HG03571 (cell line): Measurements from ENCODE around the gene NRAP.

Experiments used
- ATAC-seq: cut with Tn5 transposase; IDR thresholded peaks from one replicate; pipeline ENCODE4 v1.9.1; 2021; ENCODE audit not compliant: unreplicated experiment

The NRAP gene

GRCh38 chr10:113643183-113643582 is 20.7 kb downstream of the NRAP start:
- no peak for ATAC-seq

- ATAC-seq, result no peak
These were observed 22.1 kb downstream of the NRAP start for GRCh38 chr10:113641702-113642101.

DNA sequence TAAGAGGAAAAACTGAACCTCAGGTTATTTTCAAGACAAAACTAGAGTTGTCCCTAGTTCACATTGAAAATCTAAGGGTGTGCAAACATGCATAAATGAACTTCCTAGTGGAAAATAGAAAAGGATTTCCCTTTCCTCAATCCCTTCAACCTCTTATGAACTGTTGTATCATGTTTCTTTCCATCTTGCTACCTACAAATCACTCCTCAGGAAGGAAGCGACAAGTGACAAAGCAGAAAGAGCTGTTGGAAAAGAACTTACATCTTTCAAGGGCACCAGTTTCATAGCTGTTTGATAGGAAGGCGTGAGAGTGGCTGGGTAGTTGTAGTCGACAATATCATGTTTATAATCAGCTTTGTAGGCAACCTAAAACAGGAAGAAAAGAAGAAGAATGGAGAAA is 23.9 kb downstream of the NRAP start:
- no peak for ATAC-seq

DNA sequence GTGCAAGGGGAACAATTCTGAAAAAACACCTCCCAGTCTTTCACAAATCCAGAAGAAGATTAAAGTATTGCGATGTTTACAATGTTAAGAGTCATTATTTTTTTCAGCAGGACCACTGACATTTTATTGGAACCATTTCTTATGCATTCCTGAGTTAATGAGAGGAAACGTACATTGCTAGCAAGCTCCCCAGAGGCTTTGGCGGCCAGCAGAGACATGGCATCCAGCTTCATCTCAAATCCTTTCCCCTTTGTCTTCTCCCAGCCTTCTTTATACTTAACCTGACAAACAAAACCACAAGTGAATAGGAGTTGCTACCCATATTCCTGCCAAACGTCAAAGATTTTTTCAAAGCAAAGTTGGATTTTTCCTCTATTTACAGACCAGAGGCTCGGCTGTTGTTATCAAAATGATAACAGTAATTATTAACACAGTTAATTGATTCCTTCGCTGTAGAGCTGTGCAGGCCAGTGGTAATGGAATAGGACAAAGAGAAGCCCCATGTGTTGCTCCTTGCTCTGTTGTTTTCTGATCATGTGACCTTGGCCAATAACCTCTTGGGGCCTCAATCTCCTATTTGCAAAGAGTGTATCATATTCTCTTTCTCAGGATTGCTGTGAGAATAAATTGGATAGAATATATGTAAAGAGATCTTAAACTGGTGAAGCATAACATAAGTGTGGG is 32.0 kb downstream of the NRAP start:
- ATAC-seq, result no peak

DNA sequence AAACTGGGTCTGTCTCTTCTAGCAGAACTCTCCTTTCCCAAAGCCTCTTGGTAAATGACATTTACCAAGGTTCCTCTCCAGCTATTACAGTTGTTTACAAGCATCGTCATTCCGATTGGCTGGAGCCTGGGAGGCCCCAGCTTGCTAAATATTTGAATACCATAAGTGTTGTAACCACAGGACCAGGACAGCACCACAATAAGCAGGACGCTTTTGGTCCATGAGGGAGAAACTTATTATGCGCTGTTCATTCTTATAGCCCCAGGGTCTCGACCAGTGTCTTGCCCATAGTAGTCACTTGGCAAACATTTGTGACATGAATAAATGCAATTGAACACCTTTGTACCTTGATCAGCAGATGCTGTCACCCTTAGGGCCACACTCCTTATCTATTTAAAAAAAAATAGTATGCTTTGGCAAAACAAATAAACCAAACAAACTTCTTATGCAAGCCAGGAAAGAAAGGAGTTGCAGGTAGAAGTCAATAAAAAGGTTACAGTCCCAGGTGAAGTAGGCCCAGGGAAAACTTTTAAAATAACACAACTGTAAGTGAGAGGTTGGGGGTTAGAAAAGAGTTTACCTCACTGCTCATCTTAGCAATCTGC is 32.8 kb downstream of the NRAP start:
- no peak for ATAC-seq

DNA sequence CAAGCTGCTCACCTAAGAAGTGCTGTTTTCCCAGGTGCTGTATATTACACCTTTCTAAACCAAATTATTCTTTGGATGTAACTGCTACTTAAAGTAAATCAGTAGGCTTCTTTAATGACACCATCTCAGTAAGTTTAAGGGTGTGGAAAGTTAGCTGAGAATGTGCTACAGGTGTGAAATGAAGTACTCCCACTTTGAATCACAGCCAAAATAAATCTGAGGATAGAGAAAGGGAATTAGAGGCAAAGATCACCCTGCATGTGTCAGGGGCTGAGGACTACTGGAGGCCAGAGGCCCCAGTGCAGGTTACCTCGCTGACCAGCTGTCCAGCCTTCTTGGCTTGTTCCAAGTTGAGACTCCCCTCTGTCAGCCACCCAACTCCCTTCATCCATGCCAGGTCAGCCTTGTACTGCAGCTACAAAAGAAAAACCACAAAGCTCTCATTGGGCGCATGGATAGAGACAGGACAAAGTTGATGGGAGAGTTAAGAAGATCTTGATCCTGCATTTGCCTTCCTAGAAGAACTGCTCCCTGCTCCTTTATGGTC is 35.2 kb downstream of the NRAP start:
- ATAC-seq, result no peak

- no peak for ATAC-seq
These were observed 36.0 kb downstream of the NRAP start for GRCh38 chr10:113627836-113628235.

DNA sequence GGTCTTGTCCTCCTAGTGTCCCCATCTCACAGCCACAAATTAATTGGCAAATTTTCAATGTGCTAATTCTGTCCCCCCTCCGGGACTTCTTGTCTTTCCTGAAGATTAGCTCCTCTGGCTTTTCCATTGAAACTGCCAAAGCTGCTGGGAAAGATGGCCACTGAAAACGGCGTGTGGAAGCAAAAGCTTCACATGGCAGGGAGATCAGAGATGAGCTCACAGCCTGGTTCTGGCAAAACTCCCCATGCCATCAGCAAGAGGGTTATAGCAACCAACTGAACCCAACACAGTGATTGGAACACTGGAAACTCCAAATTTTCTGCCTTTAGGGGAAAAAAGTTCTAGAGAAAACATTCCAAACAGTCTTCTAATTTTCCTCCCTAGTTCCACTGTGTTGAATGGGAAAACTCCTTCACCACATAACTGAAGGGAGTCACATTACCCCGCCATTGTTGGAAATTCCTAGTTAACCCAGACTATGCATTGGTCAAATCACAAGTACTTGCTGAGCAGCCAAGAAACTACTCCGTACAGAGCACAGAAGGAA is 37.0 kb downstream of the NRAP start:
- no peak for ATAC-seq

DNA sequence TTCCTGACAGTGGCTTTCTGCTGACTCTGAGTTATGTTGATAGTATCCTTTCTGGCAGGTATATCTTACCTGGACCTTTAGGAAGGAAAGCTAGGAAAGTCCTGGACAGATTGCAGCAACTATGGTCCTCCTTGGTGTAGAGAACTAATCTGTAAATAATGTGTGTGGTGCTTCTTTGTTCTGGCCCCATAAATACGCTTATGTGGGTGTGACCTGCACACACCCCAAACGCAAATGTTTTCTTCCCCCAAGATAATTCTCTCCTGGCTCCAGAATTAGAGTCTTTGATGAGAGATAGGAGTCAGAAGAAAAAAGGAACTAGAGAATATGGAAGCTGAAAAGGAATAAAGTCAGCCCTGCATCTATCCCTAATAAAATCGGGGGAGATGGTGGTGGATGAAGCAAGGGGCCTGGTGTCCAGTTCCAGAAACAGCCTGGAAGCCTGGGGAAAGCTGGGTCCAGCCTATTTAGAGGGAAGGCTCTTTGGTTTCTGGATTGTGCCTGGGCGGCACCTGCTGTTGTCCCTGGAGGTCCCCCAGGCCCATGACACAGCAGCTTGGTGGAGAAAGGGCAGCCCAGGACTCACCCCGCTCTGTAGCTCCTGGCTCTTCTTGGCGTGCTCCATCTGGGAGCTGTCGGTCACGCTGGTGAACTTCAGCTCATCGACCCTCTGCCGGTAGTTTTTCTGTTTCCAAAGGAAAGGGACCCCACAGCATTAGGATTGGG is 38.2 kb downstream of the NRAP start:
- ATAC-seq, result no peak

DNA sequence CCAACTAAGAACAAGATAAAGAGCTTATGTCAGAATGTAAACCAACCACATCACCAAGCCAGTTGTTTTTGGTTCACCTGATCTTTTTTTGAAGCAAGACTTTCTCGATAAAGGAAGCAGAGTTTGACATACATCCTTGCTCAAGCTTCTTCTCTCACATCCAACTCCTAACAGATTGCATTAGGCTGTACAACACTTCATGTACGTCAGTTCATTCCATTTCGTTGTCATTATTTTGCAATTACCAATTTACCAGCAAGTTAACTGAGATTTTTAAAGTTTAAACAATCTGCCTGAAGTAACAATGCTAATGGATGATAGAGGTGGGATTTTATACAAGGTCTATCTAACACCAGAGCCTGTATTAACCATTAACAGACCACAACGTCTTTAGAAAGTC is 41.0 kb downstream of the NRAP start:
- no peak for ATAC-seq

- no peak for ATAC-seq
These were observed 42.0 kb downstream of the NRAP start for GRCh38 chr10:113621799-113622198.

- no peak for ATAC-seq
These were observed 42.9 kb downstream of the NRAP start for GRCh38 chr10:113620936-113621335.

DNA sequence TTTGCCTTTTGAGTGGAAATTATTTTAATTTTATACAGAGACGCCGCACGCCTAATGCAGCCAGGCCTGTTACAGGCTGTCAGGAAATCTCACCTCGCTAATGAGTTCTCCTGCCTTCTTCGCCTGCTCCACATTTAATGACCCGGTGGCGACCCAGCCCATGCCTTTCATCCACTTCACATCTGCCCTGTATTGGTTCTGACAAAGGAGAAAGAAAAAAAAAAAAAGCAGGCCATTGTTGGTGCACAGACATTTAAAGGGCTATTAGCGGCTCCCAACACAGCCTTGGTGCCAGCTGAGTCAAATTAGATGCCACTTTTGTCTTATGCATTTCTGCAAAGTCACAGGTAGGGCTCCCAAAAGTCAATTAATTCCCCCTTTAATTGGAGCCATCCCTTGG is 43.3 kb downstream of the NRAP start:
- no peak for ATAC-seq

- no peak for ATAC-seq
These were observed 44.4 kb downstream of the NRAP start for GRCh38 chr10:113619401-113619800.

- ATAC-seq, result no peak
These were observed 45.5 kb downstream of the NRAP start for GRCh38 chr10:113618338-113618737.

- ATAC-seq, result no peak
These were observed 46.8 kb downstream of the NRAP start for GRCh38 chr10:113617086-113617485.

DNA sequence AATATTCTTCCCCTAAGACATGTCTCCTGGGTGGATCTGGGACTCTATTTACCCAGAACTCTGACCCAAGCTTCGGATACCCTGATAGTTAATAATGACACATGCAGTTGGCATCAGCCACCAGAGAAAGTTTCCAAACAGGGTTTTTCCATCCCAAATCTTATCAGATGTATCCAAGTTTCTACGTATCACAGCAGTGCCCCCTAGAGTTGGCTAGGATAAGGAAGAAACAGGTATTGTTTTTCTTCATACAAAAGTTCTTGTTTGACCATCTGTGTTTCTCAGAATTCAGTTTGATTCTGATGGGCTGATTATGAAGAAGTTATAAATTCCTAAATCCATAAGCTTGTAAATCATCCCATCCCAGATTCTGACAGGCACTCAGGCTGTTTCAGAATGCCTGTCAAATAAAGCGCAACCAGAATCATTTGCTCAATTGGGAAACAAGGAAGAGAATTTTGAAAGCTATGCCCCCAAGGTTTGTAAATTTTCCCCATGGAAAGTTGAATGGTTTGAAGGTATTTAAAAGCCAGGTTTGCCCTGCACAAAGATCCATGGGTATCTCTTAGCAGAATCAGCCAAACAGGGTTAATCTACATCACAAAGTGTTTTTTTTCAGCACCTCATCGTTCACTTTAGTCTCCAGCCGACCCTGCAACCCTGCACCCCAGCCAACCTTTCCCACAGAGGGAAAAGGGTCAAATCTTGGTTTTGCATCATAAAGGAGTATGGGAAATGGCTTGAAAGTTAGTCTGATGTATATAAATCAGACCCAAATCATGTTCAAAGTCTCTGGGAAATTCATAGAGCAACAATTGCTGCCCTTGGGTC is 47.4 kb downstream of the NRAP start:
- no peak for ATAC-seq

GRCh38 chr10:113613977-113614690 is 49.7 kb downstream of the NRAP start:
- no peak for ATAC-seq

DNA sequence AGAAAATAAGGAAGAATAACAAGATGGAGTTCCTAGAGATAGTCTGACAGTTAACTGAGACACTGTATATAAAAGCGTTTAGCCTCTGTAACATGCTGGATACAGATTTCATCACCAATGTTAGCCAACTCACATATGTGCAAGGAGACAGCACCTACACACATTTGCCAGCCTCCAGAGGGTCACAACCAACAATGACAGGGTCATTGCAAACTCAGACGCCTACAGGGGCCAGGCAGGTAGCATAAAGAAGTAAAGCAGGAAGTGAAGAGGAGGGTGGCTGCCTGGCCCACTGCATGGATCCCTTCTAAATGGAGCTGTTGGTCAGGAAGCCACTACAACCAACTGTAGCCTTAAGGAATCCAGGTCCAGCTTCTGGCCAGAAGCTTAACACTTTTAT is 50.4 kb downstream of the NRAP start:
- ATAC-seq, result no peak

DNA sequence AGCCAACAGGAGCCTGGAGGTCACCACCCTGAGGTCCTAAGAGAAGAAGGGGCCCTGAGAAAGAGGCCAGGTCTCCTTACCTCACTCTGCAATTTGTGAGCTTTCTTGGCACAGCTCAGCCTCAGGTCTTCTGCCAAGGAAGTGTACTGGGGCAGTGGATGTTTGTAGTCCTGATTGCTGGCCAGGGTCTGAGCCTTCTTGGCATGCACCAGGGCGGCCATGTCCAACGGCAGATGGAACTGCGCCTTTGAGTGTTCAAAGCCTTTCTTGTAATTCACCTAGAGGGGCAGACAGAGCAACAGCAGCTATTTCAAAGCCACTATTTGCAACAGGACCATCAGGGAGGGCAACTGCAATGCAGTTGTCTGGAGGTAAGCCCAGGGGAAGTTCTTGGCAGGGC is 51.7 kb downstream of the NRAP start:
- no peak for ATAC-seq
